GM19023 (cell line): ENCODE results near the gene EFR3B.

Experiments used
- ATAC-seq: cut with Tn5 transposase; IDR thresholded peaks from one replicate; pipeline ENCODE4 v1.9.1; 2021; ENCODE audit warnings: mild to moderate bottlenecking, moderate library complexity; ENCODE audit not compliant: unreplicated experiment

Gene EFR3B

GRCh38 chr2:25032901-25033300 is 9.0 kb upstream of the EFR3B start:
- no peak for ATAC-seq

GRCh38 chr2:25034081-25034480 is 7.8 kb upstream of the EFR3B start:
- no peak for ATAC-seq

GRCh38 chr2:25035537-25036220 is 6.2 kb upstream of the EFR3B start:
- no peak for ATAC-seq

GRCh38 chr2:25036221-25036559 is 5.7 kb upstream of the EFR3B start:
- no peak for ATAC-seq

GRCh38 chr2:25039126-25039525 is 2.8 kb upstream of the EFR3B start:
- ATAC-seq, result no peak

GRCh38 chr2:25041307-25041927 is 459 bp upstream of the EFR3B start:
- no peak for ATAC-seq

- peak; percentile 13 for ATAC-seq
These were observed 705 bp downstream of the EFR3B start for GRCh38 chr2:25042321-25043240.

- no peak for ATAC-seq
These were observed 1.5 kb downstream of the EFR3B start for GRCh38 chr2:25043241-25043867.

- no peak for ATAC-seq
These were observed 2.1 kb downstream of the EFR3B start for GRCh38 chr2:25044011-25044410.

- no peak for ATAC-seq
These were observed 3.1 kb downstream of the EFR3B start for GRCh38 chr2:25044990-25045389.

- ATAC-seq, result no peak
These were observed 7.5 kb downstream of the EFR3B start for GRCh38 chr2:25049422-25049821.

GRCh38 chr2:25050128-25050527 is 8.3 kb downstream of the EFR3B start:
- no peak for ATAC-seq

- ATAC-seq, result no peak
These were observed 11.2 kb downstream of the EFR3B start for GRCh38 chr2:25053041-25053440.

- ATAC-seq, result no peak
These were observed 12.8 kb downstream of the EFR3B start for GRCh38 chr2:25054720-25055119.

GRCh38 chr2:25055376-25055920 is 13.6 kb downstream of the EFR3B start:
- ATAC-seq, result no peak

- no peak for ATAC-seq
These were observed 14.4 kb downstream of the EFR3B start for GRCh38 chr2:25056098-25056821.

GRCh38 chr2:25062511-25062917 is 20.6 kb downstream of the EFR3B start:
- ATAC-seq, result no peak

GRCh38 chr2:25063876-25064660 is 22.2 kb downstream of the EFR3B start:
- no peak for ATAC-seq

- no peak for ATAC-seq
These were observed 23.9 kb downstream of the EFR3B start for GRCh38 chr2:25065768-25066167.

- ATAC-seq, result no peak
These were observed 24.6 kb downstream of the EFR3B start for GRCh38 chr2:25066455-25066854.
